Mononuclear cell (primary cell): ENCODE results near the gene LTBP2. TPM values are rescaled to one million over a fixed set of nuclear protein-coding genes. Genes with fewer than 3 reads are reported as not detected.
"Not testable (repeated sequence)": the region's sequence is repeated elsewhere in the genome, so short reads cannot be mapped to it uniquely, and the experiment has no call there.

Experiments
- H3K27me3 ChIP-seq: 2 replicates; pipeline ENCODE4 v1.6.0; 2011; ENCODE audit warnings: low read length, control low read depth; ENCODE audit not compliant: insufficient read depth
- H3K4me1 ChIP-seq: 2 replicates; pipeline ENCODE4 v1.5.1; 2011; ENCODE audit warnings: mild to moderate bottlenecking, low read length, control low read depth; ENCODE audit not compliant: insufficient read depth
- H3K4me3 ChIP-seq: 2 replicates; pipeline ENCODE4 v1.5.1; 2011; ENCODE audit warnings: mild to moderate bottlenecking, low read length, moderate library complexity
- H3K9me3 ChIP-seq: 2 replicates; pipeline ENCODE4 v1.5.1; 2011; ENCODE audit warnings: low read depth, mild to moderate bottlenecking, control low read depth, low read length
- total RNA-seq: library from RNA; depleted of rRNA; stranded (reverse); fragments of >200 nt; gene quantifications from one replicate; pipeline ENCODE4 v1.2.3, GENCODE V29; 2012

The LTBP2 gene
- total RNA-seq, 1 donor: 0.42 TPM

GRCh38 chr14:74551431-74552371, 60.3 kb downstream of the LTBP2 start:
- no peaks in the 10 kb centered on the region for H3K4me1 ChIP-seq
- no peaks in the 10 kb centered on the region for H3K9me3 ChIP-seq
- H3K4me3 ChIP-seq: no peak overlapping the region
- H3K27me3 ChIP-seq: no peaks in the 10 kb centered on the region

- no peaks in the 10 kb centered on the region for H3K4me1 ChIP-seq
- H3K4me3 ChIP-seq: no peak overlapping the region
- H3K9me3 ChIP-seq: no peaks in the 10 kb centered on the region
- H3K27me3 ChIP-seq: no peaks in the 10 kb centered on the region
These were observed 61.0 kb downstream of the LTBP2 start for GRCh38 chr14:74551001-74551400.

GRCh38 chr14:74550071-74550470, 62.0 kb downstream of the LTBP2 start:
- Histone ChIP-seq H3K9me3 (no peaks in the 10 kb centered on the region), H3K4me3 (no peak overlapping the region), H3K27me3 (no peaks in the 10 kb centered on the region), H3K4me1 (no peaks in the 10 kb centered on the region)

GRCh38 chr14:74549588-74549987, 62.4 kb downstream of the LTBP2 start:
- H3K4me3 ChIP-seq: no peak overlapping the region
- no peaks in the 10 kb centered on the region for H3K27me3 ChIP-seq
- no peaks in the 10 kb centered on the region for H3K9me3 ChIP-seq
- no peaks in the 10 kb centered on the region for H3K4me1 ChIP-seq

GRCh38 chr14:74548881-74549280, 63.2 kb downstream of the LTBP2 start:
- H3K9me3 ChIP-seq: no peaks in the 10 kb centered on the region
- no peaks in the 10 kb centered on the region for H3K4me1 ChIP-seq
- H3K27me3 ChIP-seq: no peaks in the 10 kb centered on the region
- no peak overlapping the region for H3K4me3 ChIP-seq

- Histone ChIP-seq H3K4me1 (no peaks in the 10 kb centered on the region), H3K4me3 (no peak overlapping the region), H3K9me3 (no peaks in the 10 kb centered on the region), H3K27me3 (no peaks in the 10 kb centered on the region)
These were observed 64.6 kb downstream of the LTBP2 start for GRCh38 chr14:74547331-74547927.

GRCh38 chr14:74546416-74546815, 65.6 kb downstream of the LTBP2 start:
- H3K4me1 ChIP-seq: no peaks in the 10 kb centered on the region
- H3K27me3 ChIP-seq: no peaks in the 10 kb centered on the region
- no peak overlapping the region for H3K4me3 ChIP-seq
- no peaks in the 10 kb centered on the region for H3K9me3 ChIP-seq

GRCh38 chr14:74545386-74545785, 66.7 kb downstream of the LTBP2 start:
- no peaks in the 10 kb centered on the region for H3K27me3 ChIP-seq
- no peak overlapping the region for H3K4me3 ChIP-seq
- no peaks in the 10 kb centered on the region for H3K9me3 ChIP-seq
- H3K4me1 ChIP-seq: no peaks in the 10 kb centered on the region

GRCh38 chr14:74543771-74544438, 68.1 kb downstream of the LTBP2 start:
- no peaks in the 10 kb centered on the region for H3K4me1 ChIP-seq
- no peaks in the 10 kb centered on the region for H3K9me3 ChIP-seq
- no peak overlapping the region for H3K4me3 ChIP-seq
- no peaks in the 10 kb centered on the region for H3K27me3 ChIP-seq

GRCh38 chr14:74542056-74542685, 69.9 kb downstream of the LTBP2 start:
- H3K27me3 ChIP-seq: no peaks in the 10 kb centered on the region
- no peaks in the 10 kb centered on the region for H3K4me1 ChIP-seq
- no peak overlapping the region for H3K4me3 ChIP-seq
- no peaks in the 10 kb centered on the region for H3K9me3 ChIP-seq

- Histone ChIP-seq H3K4me1 (no peaks in the 10 kb centered on the region), H3K27me3 (no peaks in the 10 kb centered on the region), H3K4me3 (no peak overlapping the region), H3K9me3 (no peaks in the 10 kb centered on the region)
These were observed 70.8 kb downstream of the LTBP2 start for GRCh38 chr14:74541225-74541624.

GRCh38 chr14:74539503-74539902, 72.5 kb downstream of the LTBP2 start:
- Histone ChIP-seq H3K4me1 (no peaks in the 10 kb centered on the region), H3K9me3 (no peaks in the 10 kb centered on the region), H3K27me3 (no peaks in the 10 kb centered on the region), H3K4me3 (no peak overlapping the region)

GRCh38 chr14:74538411-74539391, 73.3 kb downstream of the LTBP2 start:
- Histone ChIP-seq H3K4me1 (no peaks in the 10 kb centered on the region), H3K9me3 (no peaks in the 10 kb centered on the region), H3K4me3 (no peak overlapping the region), H3K27me3 (no peaks in the 10 kb centered on the region)

- not testable (repeated sequence) for H3K27me3 ChIP-seq, H3K4me1 ChIP-seq, H3K4me3 ChIP-seq, H3K9me3 ChIP-seq
These were observed 75.7 kb downstream of the LTBP2 start for GRCh38 chr14:74536336-74536735.
